ENCODE results near the gene MAP3K14. TPM values are rescaled to one million over a fixed set of nuclear protein-coding genes. Genes with fewer than 3 reads are reported as not detected.

MAP3K14 gene
- total and polyA plus RNA-seq, 4 donors: 1.2 to 7.8 (median 4.2) TPM

DNA sequence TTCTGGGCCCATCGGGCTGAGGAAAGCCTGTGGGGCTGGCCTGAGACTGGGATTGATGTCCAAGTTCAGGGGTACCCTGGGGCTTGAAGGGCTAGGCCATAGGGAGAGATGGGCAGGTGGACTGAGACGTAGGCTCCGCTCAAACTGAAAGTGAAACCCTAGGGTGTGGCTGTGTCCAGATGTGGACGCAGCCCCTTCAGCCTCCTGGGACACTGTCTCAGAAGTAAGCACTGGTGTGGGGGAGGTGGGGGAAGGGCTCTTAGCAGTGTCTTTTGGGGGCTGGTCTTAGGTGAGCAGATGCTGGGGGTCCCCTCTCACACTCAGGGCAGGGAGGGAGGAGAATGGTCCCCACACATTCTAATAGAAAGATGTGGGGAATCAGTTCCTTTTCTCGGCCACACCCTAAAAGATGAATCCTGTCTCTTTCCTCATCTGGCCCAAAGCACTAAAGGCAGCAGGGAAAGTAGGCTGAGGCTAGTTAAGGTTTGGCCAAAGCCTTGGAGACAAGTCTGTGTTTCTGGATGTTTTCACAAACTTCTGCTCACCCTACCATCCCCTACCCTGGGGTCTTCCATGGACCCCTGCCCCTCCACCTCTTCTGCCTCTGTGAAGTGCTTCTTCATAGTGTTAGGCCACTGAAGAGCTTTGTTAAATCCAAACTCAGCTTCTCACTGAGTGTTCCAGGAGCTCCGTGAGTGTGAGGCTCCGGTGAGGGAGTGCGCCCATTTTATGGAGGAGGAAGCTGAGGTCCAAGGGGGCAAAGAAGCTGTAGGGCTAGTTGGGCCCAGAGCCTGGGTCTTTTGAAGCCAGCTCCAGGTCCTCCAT is 89.5 kb downstream of the MAP3K14 start:
- H3K36me3 ChIP-seq (ENCODE audit: control insufficient read depth in 4 of 4, insufficient read depth in 3 of 4, low read depth in 1 of 4, low read length in 3 of 4): no peaks in the 10 kb centered on the region
- no peaks in the 10 kb centered on the region for H3K27me3 ChIP-seq (ENCODE audit: control insufficient read depth in 4 of 4, insufficient read depth in 4 of 4, low read length in 3 of 4)
- H3K4me1 ChIP-seq (ENCODE audit: control insufficient read depth in 4 of 4, insufficient read depth in 4 of 4, low read length in 3 of 4): peaks cover 0 to 5% (median 0%) of the 10 kb centered on the region in 4 donors
- peak; percentile 30 for DNase-seq (ENCODE audit: low spot score)
- H3K9me3 ChIP-seq (ENCODE audit: control insufficient read depth in 4 of 4, low read length in 3 of 4): no peaks in the 10 kb centered on the region
- H3K27ac ChIP-seq (ENCODE audit: low read depth in 1 of 2, low read length in 2 of 2): peak overlapping the region; percentile 76 to 80
- H3K9ac ChIP-seq (ENCODE audit: low read depth in 1 of 2, low read length in 2 of 2): no peak overlapping the region
- WGBS: 74% methylated on average over 8 of the region's 8 CpGs
- TF ChIP-seq FOXA1 (IDR thresholded peaks at IDR 0.05): no peak
- TF ChIP-seq, protein P1, sequence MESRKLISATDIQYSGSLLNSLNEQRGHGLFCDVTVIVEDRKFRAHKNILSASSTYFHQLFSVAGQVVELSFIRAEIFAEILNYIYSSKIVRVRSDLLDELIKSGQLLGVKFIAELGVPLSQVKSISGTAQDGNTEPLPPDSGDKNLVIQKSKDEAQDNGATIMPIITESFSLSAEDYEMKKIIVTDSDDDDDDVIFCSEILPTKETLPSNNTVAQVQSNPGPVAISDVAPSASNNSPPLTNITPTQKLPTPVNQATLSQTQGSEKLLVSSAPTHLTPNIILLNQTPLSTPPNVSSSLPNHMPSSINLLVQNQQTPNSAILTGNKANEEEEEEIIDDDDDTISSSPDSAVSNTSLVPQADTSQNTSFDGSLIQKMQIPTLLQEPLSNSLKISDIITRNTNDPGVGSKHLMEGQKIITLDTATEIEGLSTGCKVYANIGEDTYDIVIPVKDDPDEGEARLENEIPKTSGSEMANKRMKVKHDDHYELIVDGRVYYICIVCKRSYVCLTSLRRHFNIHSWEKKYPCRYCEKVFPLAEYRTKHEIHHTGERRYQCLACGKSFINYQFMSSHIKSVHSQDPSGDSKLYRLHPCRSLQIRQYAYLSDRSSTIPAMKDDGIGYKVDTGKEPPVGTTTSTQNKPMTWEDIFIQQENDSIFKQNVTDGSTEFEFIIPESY (IDR thresholded peaks at IDR 0.05): no peak
- TF ChIP-seq EGR1 (IDR thresholded peaks at IDR 0.05; ENCODE audit: low read depth in 2 of 2): no peak
- TF ChIP-seq HNF4G (IDR thresholded peaks at IDR 0.05): no peak
- TF ChIP-seq, protein P2, sequence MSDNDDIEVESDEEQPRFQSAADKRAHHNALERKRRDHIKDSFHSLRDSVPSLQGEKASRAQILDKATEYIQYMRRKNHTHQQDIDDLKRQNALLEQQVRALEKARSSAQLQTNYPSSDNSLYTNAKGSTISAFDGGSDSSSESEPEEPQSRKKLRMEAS (IDR thresholded peaks at IDR 0.05): no peak
- TF ChIP-seq, protein P3, sequence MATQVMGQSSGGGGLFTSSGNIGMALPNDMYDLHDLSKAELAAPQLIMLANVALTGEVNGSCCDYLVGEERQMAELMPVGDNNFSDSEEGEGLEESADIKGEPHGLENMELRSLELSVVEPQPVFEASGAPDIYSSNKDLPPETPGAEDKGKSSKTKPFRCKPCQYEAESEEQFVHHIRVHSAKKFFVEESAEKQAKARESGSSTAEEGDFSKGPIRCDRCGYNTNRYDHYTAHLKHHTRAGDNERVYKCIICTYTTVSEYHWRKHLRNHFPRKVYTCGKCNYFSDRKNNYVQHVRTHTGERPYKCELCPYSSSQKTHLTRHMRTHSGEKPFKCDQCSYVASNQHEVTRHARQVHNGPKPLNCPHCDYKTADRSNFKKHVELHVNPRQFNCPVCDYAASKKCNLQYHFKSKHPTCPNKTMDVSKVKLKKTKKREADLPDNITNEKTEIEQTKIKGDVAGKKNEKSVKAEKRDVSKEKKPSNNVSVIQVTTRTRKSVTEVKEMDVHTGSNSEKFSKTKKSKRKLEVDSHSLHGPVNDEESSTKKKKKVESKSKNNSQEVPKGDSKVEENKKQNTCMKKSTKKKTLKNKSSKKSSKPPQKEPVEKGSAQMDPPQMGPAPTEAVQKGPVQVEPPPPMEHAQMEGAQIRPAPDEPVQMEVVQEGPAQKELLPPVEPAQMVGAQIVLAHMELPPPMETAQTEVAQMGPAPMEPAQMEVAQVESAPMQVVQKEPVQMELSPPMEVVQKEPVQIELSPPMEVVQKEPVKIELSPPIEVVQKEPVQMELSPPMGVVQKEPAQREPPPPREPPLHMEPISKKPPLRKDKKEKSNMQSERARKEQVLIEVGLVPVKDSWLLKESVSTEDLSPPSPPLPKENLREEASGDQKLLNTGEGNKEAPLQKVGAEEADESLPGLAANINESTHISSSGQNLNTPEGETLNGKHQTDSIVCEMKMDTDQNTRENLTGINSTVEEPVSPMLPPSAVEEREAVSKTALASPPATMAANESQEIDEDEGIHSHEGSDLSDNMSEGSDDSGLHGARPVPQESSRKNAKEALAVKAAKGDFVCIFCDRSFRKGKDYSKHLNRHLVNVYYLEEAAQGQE (IDR thresholded peaks at IDR 0.05): no peak
- no peak for TF ChIP-seq NR2F2 (IDR thresholded peaks at IDR 0.05)
- TF ChIP-seq RXRA (IDR thresholded peaks at IDR 0.05): no peak
- TF ChIP-seq, protein P4, sequence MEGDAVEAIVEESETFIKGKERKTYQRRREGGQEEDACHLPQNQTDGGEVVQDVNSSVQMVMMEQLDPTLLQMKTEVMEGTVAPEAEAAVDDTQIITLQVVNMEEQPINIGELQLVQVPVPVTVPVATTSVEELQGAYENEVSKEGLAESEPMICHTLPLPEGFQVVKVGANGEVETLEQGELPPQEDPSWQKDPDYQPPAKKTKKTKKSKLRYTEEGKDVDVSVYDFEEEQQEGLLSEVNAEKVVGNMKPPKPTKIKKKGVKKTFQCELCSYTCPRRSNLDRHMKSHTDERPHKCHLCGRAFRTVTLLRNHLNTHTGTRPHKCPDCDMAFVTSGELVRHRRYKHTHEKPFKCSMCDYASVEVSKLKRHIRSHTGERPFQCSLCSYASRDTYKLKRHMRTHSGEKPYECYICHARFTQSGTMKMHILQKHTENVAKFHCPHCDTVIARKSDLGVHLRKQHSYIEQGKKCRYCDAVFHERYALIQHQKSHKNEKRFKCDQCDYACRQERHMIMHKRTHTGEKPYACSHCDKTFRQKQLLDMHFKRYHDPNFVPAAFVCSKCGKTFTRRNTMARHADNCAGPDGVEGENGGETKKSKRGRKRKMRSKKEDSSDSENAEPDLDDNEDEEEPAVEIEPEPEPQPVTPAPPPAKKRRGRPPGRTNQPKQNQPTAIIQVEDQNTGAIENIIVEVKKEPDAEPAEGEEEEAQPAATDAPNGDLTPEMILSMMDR (IDR thresholded peaks at IDR 0.05; ENCODE audit: low read depth, low read length, missing input control): no peak
- no peak for TF ChIP-seq FOXA2 (IDR thresholded peaks at IDR 0.05)
- no peak for TF ChIP-seq YY1 (IDR thresholded peaks at IDR 0.05)
- TF ChIP-seq GABPA (IDR thresholded peaks at IDR 0.05 in 1 of 2, conservative IDR thresholded peaks at IDR 0.05 in 1 of 2): no peak
- no peak for TF ChIP-seq TAF1 (conservative IDR thresholded peaks at IDR 0.05)
- TF ChIP-seq RAD21 (IDR thresholded peaks at IDR 0.05): no peak
- TF ChIP-seq, protein P5, sequence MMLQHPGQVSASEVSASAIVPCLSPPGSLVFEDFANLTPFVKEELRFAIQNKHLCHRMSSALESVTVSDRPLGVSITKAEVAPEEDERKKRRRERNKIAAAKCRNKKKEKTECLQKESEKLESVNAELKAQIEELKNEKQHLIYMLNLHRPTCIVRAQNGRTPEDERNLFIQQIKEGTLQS (IDR thresholded peaks at IDR 0.05): no peak
- no peak for TF ChIP-seq SP1 (IDR thresholded peaks at IDR 0.05)
- no peak for TF ChIP-seq JUND (IDR thresholded peaks at IDR 0.05)
- TF ChIP-seq HNF4A (conservative IDR thresholded peaks at IDR 0.05): no peak
- no peak overlapping the region for H3K4me3 ChIP-seq (ENCODE audit: low read depth in 1 of 3, low read length in 3 of 3)

Measured in liver (tissue), 9 donors.